CD4-positive, alpha-beta T cell (primary cell): ENCODE results near the gene ZEB2. TPM values are rescaled to one million over a fixed set of nuclear protein-coding genes. Genes with fewer than 3 reads are reported as not detected.

Source experiments
- ATAC-seq: fragments of 200-7000 bp; cut with Tn5 transposase; one replicate; pipeline ENCODE4 v1.10.0; 2022; ENCODE audit warnings: mild to moderate bottlenecking; ENCODE audit not compliant: poor library complexity
- CTCF ChIA-PET: fragments of 350-600 bp; sonication (Branson Sonifier 250); formaldehyde crosslinking; loops from one replicate; lab custom pipeline; 2021; ENCODE audit warnings: antibody characterized with exemption, inconsistent platforms; lab: Charles Lee
- POLR2A ChIA-PET: fragments of 350-600 bp; sonication (Branson Sonifier 250); formaldehyde crosslinking; loops from one replicate; lab custom pipeline; 2021; ENCODE audit warnings: antibody characterized with exemption, inconsistent platforms; lab: Charles Lee
- DNase-seq, 14 experiments: peaks; one replicate each; pipeline ENCODE4 v3.0.0-alpha.2; 2013 to 2020; ENCODE audit warnings: mixed read lengths in 2 of 14
- H3K27ac ChIP-seq, 2 donors: one replicate each; pipeline versions ENCODE4 v1.5.1 to v1.7.0; 2013; ENCODE audit warnings: low read length in 2 of 2, low read depth in 1 of 2, mild to moderate bottlenecking in 1 of 2
- H3K27me3 ChIP-seq, 2 experiments: 1 replicate in 1 of 2; 2 replicates in 1 of 2; pipeline versions ENCODE4 v1.6.1 to v1.7.0; 2013; ENCODE audit warnings: low read length in 2 of 2, control low read depth in 1 of 2, mild to moderate bottlenecking in 1 of 2, moderate library complexity in 1 of 2; ENCODE audit not compliant: insufficient read depth in 2 of 2, control insufficient read depth in 1 of 2
- H3K36me3 ChIP-seq: one replicate; pipeline ENCODE4 v1.6.1; 2013; ENCODE audit warnings: low read length, control low read depth; ENCODE audit not compliant: insufficient read depth
- H3K4me1 ChIP-seq: one replicate; pipeline ENCODE4 v1.6.1; 2013; ENCODE audit warnings: low read length, control low read depth; ENCODE audit not compliant: insufficient read depth
- H3K4me3 ChIP-seq: one replicate; pipeline ENCODE4 v1.5.1; 2013; ENCODE audit warnings: mild to moderate bottlenecking, low read length, moderate library complexity
- H3K9me3 ChIP-seq, 2 experiments: 1 replicate in 1 of 2; 2 replicates in 1 of 2; pipeline versions ENCODE4 v1.6.1 to v1.7.0; 2013; ENCODE audit warnings: low read length in 2 of 2, mild to moderate bottlenecking in 2 of 2, control low read depth in 1 of 2, moderate library complexity in 1 of 2; ENCODE audit not compliant: control insufficient read depth in 1 of 2, insufficient read depth in 1 of 2
- H3K27ac Mint-ChIP-seq: one replicate; pipeline ENCODE4 v1.8.0; 2020; ENCODE audit warnings: mixed read lengths
- H3K27me3 Mint-ChIP-seq: one replicate; pipeline ENCODE4 v1.8.0; 2021; ENCODE audit warnings: mixed read lengths
- H3K36me3 Mint-ChIP-seq: one replicate; pipeline ENCODE4 v1.8.0; 2021; ENCODE audit warnings: low read depth, mixed read lengths
- H3K4me1 Mint-ChIP-seq: one replicate; pipeline ENCODE4 v1.8.0; 2021; ENCODE audit warnings: low read depth, mixed read lengths
- H3K4me3 Mint-ChIP-seq: one replicate; pipeline ENCODE4 v1.8.0; 2020; ENCODE audit warnings: mild to moderate bottlenecking, mixed read lengths
- H3K9me3 Mint-ChIP-seq: one replicate; pipeline ENCODE4 v1.8.0; 2020; ENCODE audit warnings: mixed read lengths
- intact Hi-C, 2 experiments: fragments of 100-400 bp; cut with DNase I in 1 of 2; cut with micrococcal nuclease in 1 of 2; formaldehyde crosslinking; loops; one replicate each; pipeline versions ENCODE4 v1.15.1 to v1.9.0; 2023 to 2025; cut with DNase I, micrococcal nuclease
- total RNA-seq, 174 experiments: library from RNA in 2 of 174; stranded (reverse) in 2 of 174; gene quantifications; one replicate each; pipeline ENCODE4 v1.2.3 and lab custom pipeline; 2021 to 2026
- TF ChIP-seq, protein P1 (sequence below): fragments of 200-600 bp; IDR thresholded peaks from one replicate; pipeline ENCODE4 v1.8.0; 2022; ENCODE audit warnings: antibody characterized with exemption, mild to moderate bottlenecking

ZEB2 gene
- total RNA-seq, 2 experiments from 2014 or later, result 12.3 to 13.4 TPM

DNA sequence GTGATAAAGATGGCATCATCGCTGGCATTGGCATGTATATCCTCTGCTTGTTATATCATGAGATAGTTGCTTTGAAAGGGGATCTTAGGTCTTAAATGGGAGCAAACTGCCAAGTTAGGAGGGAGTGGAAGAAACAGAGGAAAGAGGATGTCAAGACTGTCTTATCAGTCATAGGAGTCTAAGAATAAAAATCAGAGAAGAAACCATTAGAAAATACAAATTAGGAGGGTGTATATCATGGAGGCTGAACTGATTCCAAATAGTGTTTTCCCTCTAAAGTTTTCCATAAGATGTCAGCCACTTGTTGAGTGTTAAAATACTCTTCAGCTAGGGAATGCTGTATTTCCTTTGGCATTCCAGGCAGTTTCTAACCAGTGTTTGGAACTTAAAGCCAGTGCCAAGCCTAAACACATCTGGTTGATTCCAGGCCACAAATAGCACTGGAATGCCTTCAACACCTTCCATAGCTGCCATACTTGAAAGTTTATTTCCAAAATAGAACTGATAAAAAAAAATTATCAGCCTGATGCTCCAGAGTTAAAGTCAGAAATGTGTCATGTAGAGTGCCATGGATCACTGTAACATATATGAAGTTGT, 129.4 kb downstream of the ZEB2 start:
- H3K36me3 ChIP-seq, result no peaks in the 10 kb centered on the region
- H3K4me1 Mint-ChIP-seq, result no peaks in the 10 kb centered on the region
- ChIA-PET POLR2A (no interaction called here), CTCF (no interaction called here)
- ATAC-seq, result no peak
- no peak for DNase-seq
- intact Hi-C loops, result no loop called here
- no peak overlapping the region for H3K4me3 ChIP-seq
- H3K4me1 ChIP-seq, result no peaks in the 10 kb centered on the region
- no peak overlapping the region for H3K4me3 Mint-ChIP-seq
- H3K27ac Mint-ChIP-seq, result no peak overlapping the region
- H3K9me3 ChIP-seq, result peaks cover 0 to 3% of the 10 kb centered on the region in 2 experiments
- H3K27ac ChIP-seq, result no peak overlapping the region
- H3K36me3 Mint-ChIP-seq, result no peaks in the 10 kb centered on the region
- TF ChIP-seq, protein P1, sequence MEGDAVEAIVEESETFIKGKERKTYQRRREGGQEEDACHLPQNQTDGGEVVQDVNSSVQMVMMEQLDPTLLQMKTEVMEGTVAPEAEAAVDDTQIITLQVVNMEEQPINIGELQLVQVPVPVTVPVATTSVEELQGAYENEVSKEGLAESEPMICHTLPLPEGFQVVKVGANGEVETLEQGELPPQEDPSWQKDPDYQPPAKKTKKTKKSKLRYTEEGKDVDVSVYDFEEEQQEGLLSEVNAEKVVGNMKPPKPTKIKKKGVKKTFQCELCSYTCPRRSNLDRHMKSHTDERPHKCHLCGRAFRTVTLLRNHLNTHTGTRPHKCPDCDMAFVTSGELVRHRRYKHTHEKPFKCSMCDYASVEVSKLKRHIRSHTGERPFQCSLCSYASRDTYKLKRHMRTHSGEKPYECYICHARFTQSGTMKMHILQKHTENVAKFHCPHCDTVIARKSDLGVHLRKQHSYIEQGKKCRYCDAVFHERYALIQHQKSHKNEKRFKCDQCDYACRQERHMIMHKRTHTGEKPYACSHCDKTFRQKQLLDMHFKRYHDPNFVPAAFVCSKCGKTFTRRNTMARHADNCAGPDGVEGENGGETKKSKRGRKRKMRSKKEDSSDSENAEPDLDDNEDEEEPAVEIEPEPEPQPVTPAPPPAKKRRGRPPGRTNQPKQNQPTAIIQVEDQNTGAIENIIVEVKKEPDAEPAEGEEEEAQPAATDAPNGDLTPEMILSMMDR, result no peak
- H3K27me3 ChIP-seq, result no peaks in the 10 kb centered on the region
- H3K27me3 Mint-ChIP-seq, result no peaks in the 10 kb centered on the region
- H3K9me3 Mint-ChIP-seq, result no peaks in the 10 kb centered on the region

DNA sequence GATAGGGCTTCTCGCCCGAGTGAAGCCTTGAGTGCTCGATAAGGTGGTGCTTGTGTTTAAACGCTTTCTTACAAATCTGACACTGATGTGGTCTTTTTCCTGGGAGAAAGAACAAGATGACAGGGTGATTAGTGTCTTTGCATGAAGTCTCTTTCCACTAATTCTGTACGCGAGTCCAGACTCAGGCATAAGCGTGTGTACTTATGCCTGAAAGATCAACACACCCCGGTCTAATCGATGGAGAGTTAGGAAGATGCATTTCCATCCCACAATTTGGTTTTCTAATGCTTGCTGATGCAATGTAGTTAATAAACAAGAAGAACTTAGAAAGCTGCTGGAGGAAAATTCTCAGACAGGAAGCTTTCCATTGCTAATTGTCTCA, 130.0 kb downstream of the ZEB2 start:
- TF ChIP-seq, protein P1, result no peak
- H3K4me3 ChIP-seq, result no peak overlapping the region
- ChIA-PET POLR2A (no interaction called here), CTCF (no interaction called here)
- H3K9me3 ChIP-seq, result peaks cover 0 to 3% of the 10 kb centered on the region in 2 experiments
- intact Hi-C loops, result no loop called here
- no peaks in the 10 kb centered on the region for H3K36me3 ChIP-seq
- no peaks in the 10 kb centered on the region for H3K4me1 ChIP-seq
- no peaks in the 10 kb centered on the region for H3K4me1 Mint-ChIP-seq
- H3K27me3 Mint-ChIP-seq, result no peaks in the 10 kb centered on the region
- no peaks in the 10 kb centered on the region for H3K9me3 Mint-ChIP-seq
- no peak for ATAC-seq
- no peaks in the 10 kb centered on the region for H3K36me3 Mint-ChIP-seq
- no peak overlapping the region for H3K4me3 Mint-ChIP-seq
- no peak overlapping the region for H3K27ac ChIP-seq
- no peak for DNase-seq
- no peak overlapping the region for H3K27ac Mint-ChIP-seq
- no peaks in the 10 kb centered on the region for H3K27me3 ChIP-seq

DNA sequence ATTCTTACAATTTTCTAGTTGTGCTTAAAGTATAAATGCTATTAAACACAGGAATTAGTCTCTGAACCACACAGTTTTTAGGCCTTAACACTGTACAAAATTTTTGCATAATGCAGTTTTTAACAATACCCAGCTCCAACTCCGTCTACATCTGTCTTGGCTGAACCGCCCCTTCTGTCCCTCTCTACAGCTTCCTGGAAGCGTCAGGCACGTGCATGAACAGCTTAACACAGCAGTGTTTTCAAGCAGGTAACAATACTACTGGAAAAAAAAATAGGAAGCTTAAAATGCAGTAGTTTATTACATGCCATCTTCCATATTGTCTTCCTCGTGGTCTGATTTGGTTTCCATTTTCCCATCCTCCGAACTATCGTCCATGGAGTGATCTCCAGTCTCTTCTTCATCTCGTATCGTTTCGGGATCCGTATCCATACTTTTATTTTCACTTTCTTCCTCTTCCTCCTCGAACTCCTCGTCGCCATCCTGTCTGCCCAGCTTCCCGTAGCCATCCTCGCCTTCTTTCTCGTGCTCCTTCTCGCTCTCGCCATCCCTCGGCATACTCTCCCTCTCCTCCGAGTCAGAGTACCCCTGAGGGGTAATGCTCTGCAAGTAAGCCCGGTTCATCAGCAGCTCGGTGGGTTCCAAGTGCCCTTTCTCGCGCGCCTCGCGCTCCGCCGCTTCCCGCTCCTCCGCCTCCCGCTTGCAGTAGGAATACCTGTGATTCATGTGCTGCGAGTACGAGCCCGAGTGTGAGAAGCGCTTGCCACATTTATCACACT, 130.6 kb downstream of the ZEB2 start:
- no peak for ATAC-seq
- no peaks in the 10 kb centered on the region for H3K27me3 Mint-ChIP-seq

More for the DNA sequence above, 130.6 kb downstream of the ZEB2 start:
- no peaks in the 10 kb centered on the region for H3K4me1 ChIP-seq
- peaks cover 0 to 3% of the 10 kb centered on the region in 2 experiments for H3K9me3 ChIP-seq
- no peak for DNase-seq
- H3K4me3 ChIP-seq, result no peak overlapping the region
- Mint-ChIP-seq H3K4me1 (no peaks in the 10 kb centered on the region), H3K4me3 (no peak overlapping the region), H3K36me3 (no peaks in the 10 kb centered on the region), H3K27ac (no peak overlapping the region), H3K9me3 (no peaks in the 10 kb centered on the region)
- ChIA-PET CTCF (no interaction called here), POLR2A (no interaction called here)
- TF ChIP-seq, protein P1, result no peak
- H3K27ac ChIP-seq, result no peak overlapping the region
- intact Hi-C loops, result no loop called here
- no peaks in the 10 kb centered on the region for H3K36me3 ChIP-seq
- no peaks in the 10 kb centered on the region for H3K27me3 ChIP-seq
